NCI-H524 (cell line): ENCODE measurements around the gene LRRC75B.

Experiments used
- DNase-seq, 2 experiments: peaks; one replicate each; lab custom pipeline; 2025; lab: John Stamatoyannopoulos, UW

LRRC75B gene

GRCh38 chr22:24585461-24585860 lies 7.4 kb downstream of the LRRC75B start:
- DNase-seq, result no peak

DNA sequence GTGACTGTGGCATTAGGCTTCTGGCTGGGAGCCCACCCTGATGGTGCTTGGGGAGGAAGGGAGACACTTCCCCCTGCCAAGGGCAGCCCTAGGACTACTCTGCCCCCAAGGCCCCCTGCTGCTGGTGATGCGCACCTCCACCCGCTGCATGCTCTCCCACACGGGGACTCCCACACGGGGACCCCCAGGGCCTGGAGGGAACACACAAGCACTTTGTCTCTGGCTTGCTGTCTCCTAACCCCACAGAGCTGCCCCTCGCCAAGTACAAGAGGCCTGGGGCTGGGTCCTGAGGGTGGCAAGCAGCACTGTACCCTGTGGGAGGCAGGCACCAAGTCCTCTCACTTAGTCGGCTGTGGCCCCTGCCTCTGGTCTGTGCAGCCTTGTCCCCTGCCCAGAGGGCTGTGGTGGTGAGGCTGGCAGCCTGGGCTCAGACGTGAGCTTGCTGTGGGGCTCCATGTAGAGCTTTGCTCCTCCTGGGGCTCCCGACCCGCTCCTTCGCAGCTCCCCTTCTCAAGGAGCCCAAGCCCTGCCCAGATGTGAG lies 7.9 kb downstream of the LRRC75B start:
- no peak for DNase-seq

DNA sequence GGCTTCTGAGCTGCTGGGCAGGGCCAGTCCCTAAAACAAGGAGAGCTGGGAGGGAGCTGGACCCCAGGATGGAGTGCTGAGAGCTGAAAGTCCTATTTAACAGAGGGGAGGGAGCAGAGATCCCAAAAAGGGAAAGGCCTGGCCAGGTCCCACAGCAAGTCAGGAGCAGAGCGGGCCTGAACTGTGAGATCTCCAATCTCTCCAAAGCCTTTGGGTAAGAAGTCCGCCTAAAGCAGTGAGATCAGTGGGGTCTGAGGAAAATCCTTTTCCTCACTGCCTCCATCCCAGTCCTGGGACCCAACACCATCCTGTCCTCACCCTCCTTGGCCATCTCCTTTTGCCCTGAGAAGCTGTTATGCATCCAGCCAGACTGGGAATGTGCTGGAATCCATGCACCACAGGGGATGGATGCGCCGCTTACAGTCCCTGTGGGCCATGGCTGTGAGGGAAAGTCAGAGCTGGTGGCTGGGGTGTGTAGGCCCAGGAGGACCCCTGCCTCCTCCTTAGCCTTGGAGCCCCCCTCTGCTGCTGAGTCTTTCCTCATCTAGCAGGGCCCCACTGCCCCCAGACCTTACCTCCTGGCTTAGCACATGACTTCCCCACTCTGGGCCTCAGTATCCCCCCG lies 8.6 kb downstream of the LRRC75B start:
- no peak for DNase-seq

DNA sequence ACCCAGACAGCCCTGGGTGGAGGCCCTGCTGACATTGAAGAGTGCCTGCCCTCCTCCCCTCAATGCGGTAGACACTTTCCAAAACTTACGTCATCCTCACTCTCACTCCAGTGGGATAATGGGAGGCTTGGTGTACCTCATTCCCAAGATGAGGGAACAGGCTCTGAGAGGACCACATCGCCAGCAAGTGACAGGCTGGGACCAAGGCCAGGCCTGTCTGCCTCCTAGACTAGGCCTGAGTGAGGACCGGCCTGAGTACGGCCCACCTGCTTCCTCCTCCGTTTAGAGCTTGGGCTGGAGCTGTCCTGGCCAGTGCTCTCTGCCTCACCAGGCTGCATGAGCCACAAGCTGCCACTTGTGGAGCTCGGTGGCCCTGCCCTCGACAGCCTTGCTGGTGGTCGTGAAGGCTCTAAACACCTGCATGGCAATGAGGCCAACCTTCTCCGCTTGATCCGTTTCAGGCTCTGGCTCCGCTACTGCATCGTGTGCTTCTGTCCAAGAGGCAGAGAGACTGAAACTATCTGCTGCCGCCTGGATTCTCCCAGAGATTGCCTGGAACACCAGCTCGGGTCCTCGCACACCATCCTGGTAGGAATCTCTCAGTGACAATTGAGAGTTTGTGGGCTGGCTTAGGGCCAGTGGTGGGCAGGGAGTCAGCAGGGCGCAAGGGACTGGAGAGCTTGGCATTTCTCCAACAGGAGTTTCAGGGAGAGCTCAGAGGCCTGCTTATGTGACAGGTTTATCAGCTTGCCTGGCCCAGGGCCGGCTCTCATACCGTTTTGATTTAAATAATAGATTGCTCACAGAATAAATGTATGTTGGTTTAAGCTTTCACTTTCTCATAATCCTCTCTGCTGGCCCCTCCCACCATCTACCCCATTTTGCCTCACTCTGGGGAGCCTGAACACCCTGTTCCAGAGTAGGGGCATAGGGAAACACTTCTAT lies 9.4 kb downstream of the LRRC75B start:
- peak; percentile 72 to 75 for DNase-seq

DNA sequence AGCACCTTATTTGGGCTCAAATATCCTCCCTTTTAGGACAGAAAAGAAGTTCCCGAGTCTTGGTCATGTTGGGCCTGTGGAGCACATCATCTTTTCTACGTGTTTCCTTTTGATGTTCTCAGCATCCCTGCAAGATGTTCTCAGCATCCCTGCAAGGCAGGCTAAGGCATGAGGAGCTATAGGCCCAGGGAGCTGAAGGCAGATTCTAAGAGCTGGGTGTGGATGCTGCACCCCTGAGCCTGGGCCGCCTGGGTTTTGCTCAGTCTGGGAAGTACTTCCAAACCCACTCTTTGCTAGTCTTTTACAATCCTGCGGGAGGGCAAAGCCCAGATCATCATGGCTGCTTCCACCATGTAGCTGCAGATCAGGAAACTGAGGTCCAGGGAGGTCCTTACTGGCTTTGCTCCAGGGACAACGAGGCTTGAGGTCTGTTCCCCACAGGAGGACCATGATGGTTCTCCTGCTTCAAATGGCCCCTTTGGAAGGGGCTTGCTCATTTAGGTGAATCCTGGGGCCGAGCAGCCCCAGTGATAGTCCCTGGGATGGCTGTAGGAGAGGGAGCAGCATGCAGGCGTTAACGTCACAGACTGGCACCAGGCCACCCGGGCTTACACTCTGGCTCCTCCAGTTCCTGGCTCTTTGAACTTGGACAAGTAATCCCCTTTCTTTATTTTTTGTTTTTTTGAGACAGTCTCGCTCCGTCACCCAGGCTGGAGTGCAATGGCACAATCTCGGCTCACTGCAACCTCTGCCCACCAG lies 10.6 kb downstream of the LRRC75B start:
- DNase-seq, result no peak

DNA sequence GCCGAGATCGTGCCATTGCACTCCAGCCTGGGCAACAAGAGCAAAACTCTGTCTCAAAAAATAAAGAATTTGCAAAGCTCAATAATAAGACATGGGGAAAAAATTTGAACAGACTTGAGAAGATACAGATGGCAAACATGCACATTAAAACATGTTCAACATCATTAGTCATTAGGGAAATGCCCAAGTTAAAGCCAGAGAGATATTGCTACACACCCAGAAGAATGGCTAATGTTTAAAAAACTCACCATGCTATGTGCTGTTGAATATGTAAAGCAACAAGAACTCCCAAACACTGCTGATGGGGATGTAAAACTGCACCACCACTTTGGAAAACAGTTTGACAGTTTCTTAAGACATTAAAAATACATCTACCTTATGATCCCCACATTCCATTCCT lies 12.6 kb downstream of the LRRC75B start:
- no peak for DNase-seq

DNA sequence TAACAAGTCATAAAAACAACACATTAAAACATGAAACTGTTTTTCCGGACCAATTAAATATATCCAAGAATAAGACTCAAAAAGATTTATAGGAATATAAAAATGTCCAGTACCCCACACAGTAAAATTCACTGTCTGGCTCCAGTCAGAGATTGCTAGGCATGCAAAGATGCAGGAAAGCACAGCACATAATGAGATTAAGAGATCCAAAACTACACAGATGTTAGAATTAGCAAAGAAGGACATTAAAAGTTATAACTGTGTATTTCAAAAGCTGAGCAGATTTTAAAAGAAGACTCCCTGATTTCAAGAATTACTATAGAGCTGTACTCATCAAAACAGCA lies 13.6 kb downstream of the LRRC75B start:
- DNase-seq, result no peak

- DNase-seq, result no peak
Observed at GRCh38 chr22:24578355-24579257, 14.3 kb downstream of the LRRC75B start.

- DNase-seq, result no peak
Observed at GRCh38 chr22:24576778-24577177, 16.1 kb downstream of the LRRC75B start.

DNA sequence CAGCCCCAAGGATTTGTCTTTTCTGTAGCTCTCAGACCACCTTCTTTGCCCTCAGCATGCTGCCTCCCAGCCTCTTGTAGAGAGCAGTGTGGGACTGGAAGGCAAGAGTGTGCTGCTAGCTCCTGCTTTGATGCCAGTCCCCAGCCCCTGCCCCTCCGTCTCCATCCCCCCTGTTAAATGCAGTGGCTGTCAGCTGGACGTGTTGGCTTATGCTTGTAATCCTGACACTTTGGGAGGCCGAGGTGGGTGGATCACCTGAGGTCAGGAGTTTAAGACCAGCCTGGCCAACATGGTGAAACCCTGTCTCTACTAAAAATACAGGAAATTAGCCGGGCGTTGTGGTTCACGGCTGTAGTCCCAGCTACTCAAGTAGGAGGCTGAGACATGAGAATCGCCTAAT lies 21.6 kb downstream of the LRRC75B start:
- no peak for DNase-seq

GRCh38 chr22:24567668-24568067 lies 25.2 kb downstream of the LRRC75B start:
- no peak for DNase-seq

DNA sequence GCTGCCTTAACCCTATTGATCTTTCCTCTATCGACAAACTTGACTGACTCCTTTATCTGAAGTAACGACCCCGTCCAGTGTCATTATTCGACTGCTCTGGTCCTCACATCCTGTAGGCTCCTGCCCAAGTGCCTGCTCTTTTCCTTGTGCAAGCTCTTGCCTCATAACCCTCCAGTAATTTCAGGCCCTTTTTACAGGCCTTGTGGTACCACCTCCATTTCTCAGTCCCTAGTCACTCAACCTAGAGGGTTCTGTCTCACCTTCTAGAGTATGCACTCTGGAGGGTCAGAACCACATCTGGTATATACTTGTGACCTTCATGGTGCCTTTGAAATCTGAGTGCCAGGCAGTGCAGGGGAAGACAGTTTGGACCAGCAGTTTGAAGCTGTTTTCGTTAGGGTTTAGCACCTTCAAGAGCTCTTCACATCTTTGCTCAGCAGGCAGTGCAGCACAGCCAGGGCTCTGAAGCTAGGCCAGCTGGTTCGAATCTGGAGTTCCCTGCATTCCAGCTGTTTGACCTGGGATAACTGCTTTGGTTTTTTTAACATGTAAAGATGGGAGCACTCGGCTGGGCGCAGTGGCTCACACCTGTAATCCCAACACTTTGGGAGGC lies 25.9 kb downstream of the LRRC75B start:
- peak; percentile 26 to 75 for DNase-seq

DNA sequence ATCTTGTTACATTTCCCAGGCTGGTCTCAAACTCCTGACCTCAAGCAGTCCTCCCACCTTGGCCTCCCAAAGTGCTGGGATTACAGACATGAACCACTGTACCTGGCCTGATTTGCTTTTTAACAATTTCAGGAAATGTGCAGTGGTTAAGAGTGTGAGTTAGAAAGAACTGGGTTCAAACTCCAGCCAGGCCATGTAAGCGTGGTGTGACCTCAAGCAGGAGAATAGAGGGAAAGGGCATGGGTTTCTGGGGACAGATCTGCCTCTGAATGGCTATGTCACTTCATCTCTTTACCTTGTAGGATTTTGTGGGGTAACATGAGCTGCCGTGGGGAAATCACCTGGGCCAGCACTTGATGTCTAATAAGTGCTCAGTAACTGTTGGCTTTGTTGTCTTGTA lies 27.8 kb downstream of the LRRC75B start:
- DNase-seq, result no peak

GRCh38 chr22:24564376-24565058 lies 28.4 kb downstream of the LRRC75B start:
- DNase-seq, result no peak

GRCh38 chr22:24563246-24563645 lies 29.6 kb downstream of the LRRC75B start:
- no peak for DNase-seq

- no peak for DNase-seq
Observed at GRCh38 chr22:24559471-24559870, 33.4 kb downstream of the LRRC75B start.

GRCh38 chr22:24555165-24556039 lies 37.5 kb downstream of the LRRC75B start, which contains the start of gene SNRPD3:
Gene SNRPD3, plus strand, starts transcription at chr22:24555999. Its CDS starts 1,676 bp downstream, at chr22:24557675.
- DNase-seq, result peak; percentile 97 to 99

DNA sequence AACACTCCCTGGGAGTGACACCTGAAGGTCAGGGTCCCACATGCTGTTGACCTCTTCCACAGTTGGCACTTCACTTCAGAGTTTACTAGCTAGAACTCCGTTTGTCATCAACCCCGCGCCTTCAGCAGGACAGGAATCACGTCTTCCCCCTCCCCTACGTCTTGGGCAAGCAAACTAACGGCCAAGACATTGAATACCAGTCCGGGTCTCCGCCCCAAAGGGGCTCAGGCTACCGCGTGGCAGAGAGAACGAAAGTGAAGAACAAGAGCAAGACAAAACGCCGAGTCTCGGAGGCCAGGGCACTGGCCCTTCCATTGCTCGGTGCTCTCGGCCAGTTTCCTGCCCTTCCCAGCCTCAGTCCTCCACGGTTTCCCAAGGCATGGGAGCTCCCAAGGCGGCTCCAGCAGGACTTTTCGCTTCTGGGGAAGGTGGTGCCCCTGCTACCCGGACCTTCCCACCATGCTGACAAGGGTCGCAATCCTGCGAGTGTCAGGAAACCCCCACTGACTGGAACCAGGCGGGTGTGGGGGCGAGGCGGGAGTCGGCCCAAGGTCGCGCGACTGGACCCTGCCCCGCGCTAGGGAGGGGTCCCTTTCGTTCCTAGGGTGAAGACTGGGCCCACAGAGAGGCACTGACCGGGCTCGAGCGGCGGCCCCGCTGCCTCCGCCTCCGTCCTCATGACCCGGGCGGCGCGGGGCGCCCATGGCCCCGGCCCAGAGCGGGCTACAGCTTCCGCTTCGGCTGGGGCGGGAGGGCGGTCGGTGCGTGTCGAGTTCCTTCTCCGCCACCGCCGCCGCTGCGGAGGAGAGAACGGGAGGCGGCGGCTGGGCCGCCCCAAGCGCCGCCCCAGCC lies 38.3 kb downstream of the LRRC75B start, which contains the start of gene GUCD1:
Gene GUCD1, minus strand, starts transcription at position 826 of the 852 bp plus-strand sequence. Its CDS starts 147 bp downstream, at position 679.
- DNase-seq, result peak in 1 of 2 experiments; percentile 51
